Liver (tissue), 9 donors: ENCODE results near the gene PPP6R3. TPM values are rescaled to one million over a fixed set of nuclear protein-coding genes. Genes with fewer than 3 reads are reported as not detected.

Source experiments
- DNase-seq: peaks from one replicate; pipeline ENCODE4 v3.0.0-alpha.2; 2017; ENCODE audit warnings: low spot score
- H3K27ac ChIP-seq, 2 donors: one replicate each; pipeline ENCODE4 v1.7.0; 2013; ENCODE audit warnings: inconsistent platforms in 2 of 2, low read length in 2 of 2, control low read depth in 1 of 2, low read depth in 1 of 2, mild to moderate bottlenecking in 1 of 2
- H3K27me3 ChIP-seq, 4 donors: one replicate each; pipeline versions ENCODE4 v1.6.1 to v1.7.0; 2013; ENCODE audit warnings: low read length in 3 of 4, inconsistent platforms in 1 of 4, mild to moderate bottlenecking in 1 of 4, moderate library complexity in 1 of 4; ENCODE audit not compliant: control insufficient read depth in 4 of 4, insufficient read depth in 4 of 4
- H3K36me3 ChIP-seq, 4 donors: one replicate each; pipeline versions ENCODE4 v1.6.1 to v1.7.0; 2013; ENCODE audit warnings: low read length in 3 of 4, mild to moderate bottlenecking in 3 of 4, low read depth in 1 of 4, moderate library complexity in 1 of 4; ENCODE audit not compliant: control insufficient read depth in 4 of 4, insufficient read depth in 3 of 4
- H3K4me1 ChIP-seq, 4 donors: one replicate each; pipeline versions ENCODE4 v1.6.1 to v1.7.0; 2013; ENCODE audit warnings: low read length in 3 of 4, mild to moderate bottlenecking in 3 of 4, moderate library complexity in 1 of 4; ENCODE audit not compliant: control insufficient read depth in 4 of 4, insufficient read depth in 4 of 4
- H3K4me3 ChIP-seq, 3 donors: one replicate each; pipeline versions ENCODE4 v1.6.1 to v1.7.0; 2013; ENCODE audit warnings: low read length in 3 of 3, control low read depth in 1 of 3, low read depth in 1 of 3, mild to moderate bottlenecking in 1 of 3
- H3K9ac ChIP-seq, 2 donors: one replicate each; pipeline ENCODE4 v1.7.0; 2013; ENCODE audit warnings: low read length in 2 of 2, mild to moderate bottlenecking in 2 of 2, moderate library complexity in 2 of 2, control low read depth in 1 of 2, low read depth in 1 of 2
- H3K9me3 ChIP-seq, 4 donors: one replicate each; pipeline versions ENCODE4 v1.6.1 to v1.7.0; 2013; ENCODE audit warnings: low read length in 3 of 4; ENCODE audit not compliant: control insufficient read depth in 4 of 4
- EGR1 ChIP-seq, 2 donors: IDR thresholded peaks; 2 replicates each; pipeline ENCODE4 v1.6.1; 2016 to 2018; ENCODE audit warnings: antibody characterized with exemption in 2 of 2, low read depth in 2 of 2
- FOXA1 ChIP-seq: IDR thresholded peaks from 2 replicates; pipeline ENCODE4 v1.6.1; 2016; ENCODE audit warnings: antibody characterized with exemption
- FOXA2 ChIP-seq: IDR thresholded peaks from 2 replicates; pipeline ENCODE4 v1.6.1; 2016; ENCODE audit warnings: antibody characterized with exemption
- GABPA ChIP-seq, 2 donors: IDR thresholded peaks in 1 of 2; conservative IDR thresholded peaks in 1 of 2; 2 replicates each; pipeline ENCODE4 v1.6.1; 2016; ENCODE audit warnings: antibody characterized with exemption in 2 of 2, mild to moderate bottlenecking in 1 of 2, moderate library complexity in 1 of 2
- HNF4A ChIP-seq, 2 donors: conservative IDR thresholded peaks; 2 replicates each; pipeline ENCODE4 v1.6.1; 2016; ENCODE audit warnings: antibody characterized with exemption in 2 of 2, mild to moderate bottlenecking in 2 of 2
- JUND ChIP-seq, 2 donors: IDR thresholded peaks; 2 replicates each; pipeline ENCODE4 v1.6.1; 2016; ENCODE audit warnings: antibody characterized with exemption in 2 of 2
- NR2F2 ChIP-seq: IDR thresholded peaks from 2 replicates; pipeline ENCODE4 v1.6.1; 2016; ENCODE audit warnings: antibody characterized with exemption
- RAD21 ChIP-seq, 2 donors: IDR thresholded peaks; 2 replicates each; pipeline ENCODE4 v1.6.1; 2016; ENCODE audit warnings: antibody characterized with exemption in 2 of 2, mild to moderate bottlenecking in 2 of 2
- RXRA ChIP-seq, 2 donors: IDR thresholded peaks; 2 replicates each; pipeline ENCODE4 v1.6.1; 2017 to 2018; ENCODE audit warnings: antibody characterized with exemption in 2 of 2, mild to moderate bottlenecking in 1 of 2
- SP1 ChIP-seq: IDR thresholded peaks from 2 replicates; pipeline ENCODE4 v1.6.1; 2018; ENCODE audit warnings: antibody characterized with exemption, mild to moderate bottlenecking
- TAF1 ChIP-seq: conservative IDR thresholded peaks from 2 replicates; pipeline ENCODE4 v1.6.1; 2016; ENCODE audit warnings: antibody characterized with exemption, mild to moderate bottlenecking
- YY1 ChIP-seq: IDR thresholded peaks from 2 replicates; pipeline ENCODE4 v1.6.1; 2016; ENCODE audit warnings: antibody characterized with exemption, mild to moderate bottlenecking
- WGBS: extraction: QIAGEN DNeasy Blood & Tissue Kit; methylation state at CpG from one replicate; pipeline ENCODE4 v1.1.7; 2013; 5-methylcytosine and 5-hydroxymethylcytosine counted together
- polyA plus RNA-seq, 2 donors: library from polyadenylated mRNA; stranded (reverse) in 1 of 2; unstranded in 1 of 2; fragments of 200-250 nt in 1 of 2; fragments of >200 nt in 1 of 2; fragmentation: Nextera tagmentation in 1 of 2; extraction: Ambion mirVana in 1 of 2; gene quantifications; one replicate each; pipeline versions ENCODE4 v1.2.1 to v1.2.3, GENCODE V29; 2013 to 2015
- total RNA-seq, 2 donors: library from RNA; depleted of rRNA; stranded (reverse); fragments of >200 nt; gene quantifications; one replicate each; pipeline ENCODE4 v1.2.3, GENCODE V29; 2014
- TF ChIP-seq, protein P1 (sequence below): IDR thresholded peaks from 2 replicates; pipeline ENCODE4 v1.6.1; 2016; ENCODE audit warnings: antibody characterized with exemption
- TF ChIP-seq, protein P2 (sequence below): fragments of 150-350 bp; IDR thresholded peaks from 2 replicates; pipeline ENCODE4 v1.5.1; 2017; ENCODE audit warnings: improper control_type of control experiment, low read depth, low read length; ENCODE audit not compliant: missing input control
- TF ChIP-seq, protein P3 (sequence below): IDR thresholded peaks from 2 replicates; pipeline ENCODE4 v1.6.1; 2016; ENCODE audit warnings: antibody characterized with exemption, mild to moderate bottlenecking
- TF ChIP-seq, protein P4 (sequence below): IDR thresholded peaks from 2 replicates; pipeline ENCODE4 v1.6.1; 2016; ENCODE audit warnings: antibody characterized with exemption
- TF ChIP-seq, protein P5 (sequence below): IDR thresholded peaks from 2 replicates; pipeline ENCODE4 v1.6.1; 2016; ENCODE audit warnings: antibody characterized with exemption
- donor health status: healthy.
- donor health status: healthy.
- donor health status: healthy.
- donor health status: healthy.
- donor health status: healthy.

Gene PPP6R3
- total and polyA plus RNA-seq, 4 donors: 12.3 to 101 (median 58.1) TPM

DNA sequence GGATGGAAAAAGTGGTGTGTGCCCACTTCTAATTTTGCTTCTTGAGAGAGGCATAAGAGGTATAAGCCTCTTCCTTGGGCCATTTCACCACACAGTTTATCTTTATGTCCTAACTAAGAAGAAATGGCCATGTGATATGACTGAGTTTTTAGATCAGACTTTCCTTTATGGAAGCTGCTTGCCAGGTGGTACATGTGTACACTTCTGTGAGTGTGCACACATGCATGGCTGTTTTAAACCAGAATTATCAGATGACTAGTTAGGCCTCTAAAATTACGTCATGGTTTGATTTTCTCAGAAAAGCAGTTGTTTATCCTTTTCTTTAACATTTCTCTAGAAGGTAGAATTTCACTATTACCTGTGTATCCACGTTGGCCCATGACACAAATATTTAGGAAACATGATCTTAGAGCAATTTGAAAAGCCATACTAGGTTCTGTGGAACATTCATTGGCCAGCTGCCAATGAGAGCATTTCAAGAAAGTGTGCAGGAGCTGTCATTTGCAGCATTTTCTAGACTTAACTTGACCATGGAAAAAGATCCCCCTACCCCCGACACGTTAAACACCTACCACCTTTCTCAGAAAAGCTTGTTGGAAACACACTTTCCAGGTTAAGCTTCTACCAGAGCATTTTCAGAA is 114.6 kb downstream of the PPP6R3 start:
- TF ChIP-seq SP1 (no peak), JUND (IDR thresholded peaks at IDR 0.05) (no peak), GABPA (IDR thresholded peaks at IDR 0.05 in 1 of 2, conservative IDR thresholded peaks at IDR 0.05 in 1 of 2) (no peak), TAF1 (no peak), FOXA2 (no peak), RXRA (IDR thresholded peaks at IDR 0.05) (no peak), RAD21 (IDR thresholded peaks at IDR 0.05) (no peak), EGR1 (IDR thresholded peaks at IDR 0.05; ENCODE audit: low read depth in 2 of 2) (no peak), YY1 (no peak), HNF4A (conservative IDR thresholded peaks at IDR 0.05) (no peak)
- TF ChIP-seq, protein P1, sequence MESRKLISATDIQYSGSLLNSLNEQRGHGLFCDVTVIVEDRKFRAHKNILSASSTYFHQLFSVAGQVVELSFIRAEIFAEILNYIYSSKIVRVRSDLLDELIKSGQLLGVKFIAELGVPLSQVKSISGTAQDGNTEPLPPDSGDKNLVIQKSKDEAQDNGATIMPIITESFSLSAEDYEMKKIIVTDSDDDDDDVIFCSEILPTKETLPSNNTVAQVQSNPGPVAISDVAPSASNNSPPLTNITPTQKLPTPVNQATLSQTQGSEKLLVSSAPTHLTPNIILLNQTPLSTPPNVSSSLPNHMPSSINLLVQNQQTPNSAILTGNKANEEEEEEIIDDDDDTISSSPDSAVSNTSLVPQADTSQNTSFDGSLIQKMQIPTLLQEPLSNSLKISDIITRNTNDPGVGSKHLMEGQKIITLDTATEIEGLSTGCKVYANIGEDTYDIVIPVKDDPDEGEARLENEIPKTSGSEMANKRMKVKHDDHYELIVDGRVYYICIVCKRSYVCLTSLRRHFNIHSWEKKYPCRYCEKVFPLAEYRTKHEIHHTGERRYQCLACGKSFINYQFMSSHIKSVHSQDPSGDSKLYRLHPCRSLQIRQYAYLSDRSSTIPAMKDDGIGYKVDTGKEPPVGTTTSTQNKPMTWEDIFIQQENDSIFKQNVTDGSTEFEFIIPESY: no peak
- TF ChIP-seq, protein P2, sequence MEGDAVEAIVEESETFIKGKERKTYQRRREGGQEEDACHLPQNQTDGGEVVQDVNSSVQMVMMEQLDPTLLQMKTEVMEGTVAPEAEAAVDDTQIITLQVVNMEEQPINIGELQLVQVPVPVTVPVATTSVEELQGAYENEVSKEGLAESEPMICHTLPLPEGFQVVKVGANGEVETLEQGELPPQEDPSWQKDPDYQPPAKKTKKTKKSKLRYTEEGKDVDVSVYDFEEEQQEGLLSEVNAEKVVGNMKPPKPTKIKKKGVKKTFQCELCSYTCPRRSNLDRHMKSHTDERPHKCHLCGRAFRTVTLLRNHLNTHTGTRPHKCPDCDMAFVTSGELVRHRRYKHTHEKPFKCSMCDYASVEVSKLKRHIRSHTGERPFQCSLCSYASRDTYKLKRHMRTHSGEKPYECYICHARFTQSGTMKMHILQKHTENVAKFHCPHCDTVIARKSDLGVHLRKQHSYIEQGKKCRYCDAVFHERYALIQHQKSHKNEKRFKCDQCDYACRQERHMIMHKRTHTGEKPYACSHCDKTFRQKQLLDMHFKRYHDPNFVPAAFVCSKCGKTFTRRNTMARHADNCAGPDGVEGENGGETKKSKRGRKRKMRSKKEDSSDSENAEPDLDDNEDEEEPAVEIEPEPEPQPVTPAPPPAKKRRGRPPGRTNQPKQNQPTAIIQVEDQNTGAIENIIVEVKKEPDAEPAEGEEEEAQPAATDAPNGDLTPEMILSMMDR: no peak
- TF ChIP-seq, protein P3, sequence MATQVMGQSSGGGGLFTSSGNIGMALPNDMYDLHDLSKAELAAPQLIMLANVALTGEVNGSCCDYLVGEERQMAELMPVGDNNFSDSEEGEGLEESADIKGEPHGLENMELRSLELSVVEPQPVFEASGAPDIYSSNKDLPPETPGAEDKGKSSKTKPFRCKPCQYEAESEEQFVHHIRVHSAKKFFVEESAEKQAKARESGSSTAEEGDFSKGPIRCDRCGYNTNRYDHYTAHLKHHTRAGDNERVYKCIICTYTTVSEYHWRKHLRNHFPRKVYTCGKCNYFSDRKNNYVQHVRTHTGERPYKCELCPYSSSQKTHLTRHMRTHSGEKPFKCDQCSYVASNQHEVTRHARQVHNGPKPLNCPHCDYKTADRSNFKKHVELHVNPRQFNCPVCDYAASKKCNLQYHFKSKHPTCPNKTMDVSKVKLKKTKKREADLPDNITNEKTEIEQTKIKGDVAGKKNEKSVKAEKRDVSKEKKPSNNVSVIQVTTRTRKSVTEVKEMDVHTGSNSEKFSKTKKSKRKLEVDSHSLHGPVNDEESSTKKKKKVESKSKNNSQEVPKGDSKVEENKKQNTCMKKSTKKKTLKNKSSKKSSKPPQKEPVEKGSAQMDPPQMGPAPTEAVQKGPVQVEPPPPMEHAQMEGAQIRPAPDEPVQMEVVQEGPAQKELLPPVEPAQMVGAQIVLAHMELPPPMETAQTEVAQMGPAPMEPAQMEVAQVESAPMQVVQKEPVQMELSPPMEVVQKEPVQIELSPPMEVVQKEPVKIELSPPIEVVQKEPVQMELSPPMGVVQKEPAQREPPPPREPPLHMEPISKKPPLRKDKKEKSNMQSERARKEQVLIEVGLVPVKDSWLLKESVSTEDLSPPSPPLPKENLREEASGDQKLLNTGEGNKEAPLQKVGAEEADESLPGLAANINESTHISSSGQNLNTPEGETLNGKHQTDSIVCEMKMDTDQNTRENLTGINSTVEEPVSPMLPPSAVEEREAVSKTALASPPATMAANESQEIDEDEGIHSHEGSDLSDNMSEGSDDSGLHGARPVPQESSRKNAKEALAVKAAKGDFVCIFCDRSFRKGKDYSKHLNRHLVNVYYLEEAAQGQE: no peak
- DNase-seq: no peak
- no peaks in the 10 kb centered on the region for H3K4me1 ChIP-seq
- H3K27me3 ChIP-seq: no peaks in the 10 kb centered on the region
- no peak overlapping the region for H3K9ac ChIP-seq
- no peak overlapping the region for H3K27ac ChIP-seq
- H3K36me3 ChIP-seq: peaks cover 9 to 68% (median 53%) of the 10 kb centered on the region in 4 donors
- no peak overlapping the region for H3K4me3 ChIP-seq
- no peaks in the 10 kb centered on the region for H3K9me3 ChIP-seq
- 93% methylated on average over 4 of the region's 4 CpGs for WGBS

DNA sequence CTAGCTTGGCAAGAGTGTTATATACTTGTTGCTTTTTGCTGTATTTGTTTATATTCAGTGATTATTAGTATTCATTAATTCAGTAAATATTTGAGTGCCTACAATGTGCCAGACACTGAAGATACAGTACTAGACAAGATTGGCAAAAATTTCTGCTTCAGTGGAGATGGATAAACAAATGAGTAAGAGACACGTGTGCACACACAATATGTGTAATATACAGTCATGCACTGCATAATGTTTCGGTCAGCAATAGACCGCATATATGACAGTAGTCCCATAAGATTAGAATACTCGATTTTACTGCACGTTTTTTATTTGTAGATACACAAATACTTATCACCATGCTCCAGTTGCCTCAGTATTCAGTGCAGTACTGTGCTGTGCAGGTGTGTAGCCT is 118.9 kb downstream of the PPP6R3 start:
- H3K4me3 ChIP-seq: no peak overlapping the region
- H3K27me3 ChIP-seq: no peaks in the 10 kb centered on the region
- WGBS: 93% methylated on average over 5 of the region's 5 CpGs
- no peaks in the 10 kb centered on the region for H3K4me1 ChIP-seq
- TF ChIP-seq SP1: no peak
- no peak for TF ChIP-seq FOXA1
- TF ChIP-seq, protein P3: no peak
- no peak for TF ChIP-seq JUND (IDR thresholded peaks at IDR 0.05)
- TF ChIP-seq FOXA2: no peak
- TF ChIP-seq, protein P4, sequence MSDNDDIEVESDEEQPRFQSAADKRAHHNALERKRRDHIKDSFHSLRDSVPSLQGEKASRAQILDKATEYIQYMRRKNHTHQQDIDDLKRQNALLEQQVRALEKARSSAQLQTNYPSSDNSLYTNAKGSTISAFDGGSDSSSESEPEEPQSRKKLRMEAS: no peak
- no peak for TF ChIP-seq TAF1
- TF ChIP-seq GABPA (IDR thresholded peaks at IDR 0.05 in 1 of 2, conservative IDR thresholded peaks at IDR 0.05 in 1 of 2): no peak
- TF ChIP-seq, protein P1: no peak
- TF ChIP-seq HNF4A (conservative IDR thresholded peaks at IDR 0.05): no peak
- TF ChIP-seq EGR1 (IDR thresholded peaks at IDR 0.05; ENCODE audit: low read depth in 2 of 2): no peak
- TF ChIP-seq, protein P5, sequence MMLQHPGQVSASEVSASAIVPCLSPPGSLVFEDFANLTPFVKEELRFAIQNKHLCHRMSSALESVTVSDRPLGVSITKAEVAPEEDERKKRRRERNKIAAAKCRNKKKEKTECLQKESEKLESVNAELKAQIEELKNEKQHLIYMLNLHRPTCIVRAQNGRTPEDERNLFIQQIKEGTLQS: no peak
- TF ChIP-seq NR2F2: no peak
- no peak for TF ChIP-seq RXRA (IDR thresholded peaks at IDR 0.05)
- no peak overlapping the region for H3K9ac ChIP-seq
- DNase-seq: no peak
- H3K9me3 ChIP-seq: no peaks in the 10 kb centered on the region
- H3K36me3 ChIP-seq: peaks cover 6 to 58% (median 48%) of the 10 kb centered on the region in 4 donors
- H3K27ac ChIP-seq: no peak overlapping the region
